K562 (cell line): ENCODE data around the gene FBXO46. TPM values are rescaled to one million over a fixed set of nuclear protein-coding genes. Genes with fewer than 3 reads are reported as not detected.

Experiments used
- ATAC-seq: fragments of 200-7000 bp; cut with Tn5 transposase; 3 replicates; pipeline ENCODE4 v1.9.1; 2020; ENCODE audit warnings: moderate library complexity
- BruUV-seq: library from RNA; stranded (reverse); fragments of 400-500 nt; replicated peaks from 2 replicates; lab custom pipeline; 2021; lab: Mats Ljungman, UMichigan
- CTCF ChIA-PET: fragments of 300-600 bp; formaldehyde crosslinking; extraction: SDS; loops from one replicate; lab custom pipeline; 2021; ENCODE audit warnings: low intra/inter-chr PET ratio; lab: Yijun Ruan, JAX
- POLR2A ChIA-PET: fragments of 300-600, 350-650 bp; sonication (Branson Sonifier 250); formaldehyde crosslinking; extraction: SDS; loops from one replicate; lab custom pipeline; 2021; ENCODE audit warnings: antibody characterized with exemption, inconsistent platforms; lab: Yijun Ruan, JAX
- DNase-seq, 4 experiments: peaks; one replicate each; pipeline versions ENCODE4 v3.0.0 to v3.0.0-alpha.2; 2011 to 2018; ENCODE audit warnings: low spot score in 3 of 4, mixed read lengths in 3 of 4; ENCODE audit errors: extremely low read depth in 1 of 4
- FAIRE-seq: peaks from 2 replicates; lab custom pipeline; 2011; peaks lifted over from hg19 to GRCh38; lab: Jason Lieb, UNC
- H2AFZ ChIP-seq: 2 replicates; pipeline ENCODE4 v1.6.0; 2011; ENCODE audit warnings: low read depth, low read length, control low read depth, inconsistent platforms
- H3K27ac ChIP-seq: fragments of 200-600 bp; 3 replicates; pipeline ENCODE4 v1.8.0; 2011; ENCODE audit warnings: low read depth, mild to moderate bottlenecking, control low read depth, inconsistent platforms, low read length, moderate library complexity, mixed read lengths; ENCODE audit errors: extremely low read depth
- H3K27me3 ChIP-seq, 2 experiments: fragments of 300-600 bp in 1 of 2; 2 replicates in 1 of 2; 3 replicates in 1 of 2; pipeline versions ENCODE4 v1.6.0 to v1.8.0; 2011; ENCODE audit warnings: inconsistent platforms in 2 of 2, low read length in 2 of 2, mild to moderate bottlenecking in 1 of 2, mixed read lengths in 1 of 2, moderate library complexity in 1 of 2; ENCODE audit not compliant: control insufficient read depth in 2 of 2, insufficient read depth in 2 of 2
- H3K36me3 ChIP-seq: fragments of 300-600 bp; 3 replicates; pipeline ENCODE4 v1.8.0; 2011; ENCODE audit warnings: mild to moderate bottlenecking, low read length, inconsistent platforms; ENCODE audit not compliant: control insufficient read depth, insufficient read depth
- H3K4me1 ChIP-seq, 2 experiments: fragments of 200-600 bp in 1 of 2; replicated peaks in 1 of 2; 2 replicates in 1 of 2; 3 replicates in 1 of 2; pipeline versions ENCODE4 v1.5.1 to v1.8.0; 2011; ENCODE audit warnings: inconsistent platforms in 2 of 2, low read length in 2 of 2, mild to moderate bottlenecking in 1 of 2, mixed read lengths in 1 of 2, moderate library complexity in 1 of 2; ENCODE audit not compliant: control insufficient read depth in 2 of 2, insufficient read depth in 2 of 2
- H3K4me2 ChIP-seq: 2 replicates; pipeline ENCODE4 v1.6.1; 2011; ENCODE audit warnings: low read length, control low read depth, inconsistent platforms, mixed read lengths; ENCODE audit not compliant: insufficient read depth
- H3K4me3 ChIP-seq: fragments of 200-600 bp; sonication (generic), shearing (Covaris generic); 2 replicates; pipeline ENCODE4 v1.5.1; 2016; ENCODE audit warnings: control low read depth, inconsistent platforms
- H3K79me2 ChIP-seq: fragments of 200-600 bp; 3 replicates; pipeline ENCODE4 v1.8.0; 2011; ENCODE audit warnings: low read length, inconsistent platforms; ENCODE audit not compliant: control insufficient read depth, insufficient read depth
- H3K9ac ChIP-seq, 2 experiments: 2 replicates each; pipeline versions ENCODE4 v1.6.0 to v1.6.1; 2011; ENCODE audit warnings: low read depth in 2 of 2, low read length in 2 of 2, control low read depth in 1 of 2, inconsistent platforms in 1 of 2, mild to moderate bottlenecking in 1 of 2, mixed read lengths in 1 of 2; ENCODE audit not compliant: insufficient read depth in 1 of 2
- H3K9me1 ChIP-seq: one replicate; pipeline ENCODE4 v1.6.0; 2011; ENCODE audit warnings: inconsistent platforms, mild to moderate bottlenecking, low read length, moderate library complexity; ENCODE audit not compliant: control insufficient read depth, insufficient read depth
- H3K9me3 ChIP-seq: replicated peaks from 2 replicates; pipeline ENCODE4 v1.5.1; 2011; ENCODE audit warnings: low read depth, low read length, inconsistent platforms; ENCODE audit not compliant: control insufficient read depth, insufficient read depth
- H4K20me1 ChIP-seq: replicated peaks from 2 replicates; pipeline ENCODE4 v1.6.1; 2011; ENCODE audit warnings: low read length, inconsistent platforms, mixed read lengths; ENCODE audit not compliant: control insufficient read depth, insufficient read depth
- CBFA2T2 ChIP-seq: fragments of 450-650 bp; conservative IDR thresholded peaks from 2 replicates; pipeline ENCODE4 v1.6.1; 2017; ENCODE audit warnings: mild to moderate bottlenecking
- CBX5 ChIP-seq: IDR thresholded peaks from 2 replicates; pipeline ENCODE4 v1.6.1; 2014; ENCODE audit warnings: low read depth, borderline replicate concordance
- NCOA1 ChIP-seq: fragments of 450-650 bp; IDR thresholded peaks from 2 replicates; pipeline ENCODE4 v1.6.1; 2016; ENCODE audit warnings: low read depth
- POLR2G ChIP-seq: fragments of 200-400 bp; formaldehyde crosslinking; IDR thresholded peaks from 2 replicates; pipeline ENCODE4 v1.6.1; 2017; ENCODE audit warnings: low read depth, mild to moderate bottlenecking, antibody characterized with exemption, low read length, moderate library complexity
- SUPT5H ChIP-seq: fragments of 450-650 bp; IDR thresholded peaks from 2 replicates; pipeline ENCODE4 v1.6.1; 2016
- ZNF134 ChIP-seq: fragments of 250-450 bp; sonication (Bioruptor Pico); conservative IDR thresholded peaks from 2 replicates; pipeline ENCODE4 v1.4.0; 2020
- ZNF143 ChIP-seq: sonication (generic); formaldehyde crosslinking; IDR thresholded peaks from 2 replicates; pipeline ENCODE4 v1.9.0; 2022; ENCODE audit warnings: mild to moderate bottlenecking, missing genetic modification reagents
- ZNF507 ChIP-seq: conservative IDR thresholded peaks from 2 replicates; pipeline ENCODE4 v1.6.1; 2017; ENCODE audit warnings: missing genetic modification characterization, missing compliant biosample characterization
- WGBS: fragments of 100-300 bp; shearing (Covaris generic); methylation state at CpG from one replicate; pipeline ENCODE4 v1.1.6; 2016; ENCODE audit warnings: low coverage, mixed read lengths; ENCODE audit not compliant: insufficient coverage; ENCODE audit errors: missing lambda C conversion rate; 5-methylcytosine and 5-hydroxymethylcytosine counted together
- in situ Hi-C: fragments of 300-500 bp; cut with MboI; formaldehyde crosslinking; loops from 4 replicates; pipeline ENCODE4 v1.15.0; 2018; ENCODE audit warnings: inconsistent platforms, mixed read lengths
- intact Hi-C: fragments of 100-400 bp; cut with micrococcal nuclease; formaldehyde crosslinking; loops from 2 replicates; pipeline ENCODE4 v1.14.2; 2022
- polyA plus RNA-seq, 8 experiments: library from polyadenylated mRNA; depleted of rRNA in 4 of 8; stranded (reverse) in 5 of 8; unstranded in 3 of 8; fragments of >200 nt; fragmentation: Nextera tagmentation in 2 of 8; fragmentation: Illumina TruSeq in 1 of 8; extraction: Ambion mirVana in 2 of 8; extraction: Trizol in 1 of 8; gene quantifications; 2 replicates each; pipeline versions ENCODE4 v1.2.1 to v1.2.3, GENCODE V29; 2011 to 2014; ENCODE audit warnings: inconsistent platforms in 1 of 8, missing spikeins in 1 of 8
- total RNA-seq, 7 experiments: library from RNA; depleted of rRNA in 6 of 7; stranded (reverse); fragments of >200 nt in 6 of 7; fragmentation: Illumina TruSeq in 2 of 7; extraction: Trizol in 2 of 7; gene quantifications; 2 replicates each; pipeline versions ENCODE4 v1.2.1 to v1.2.3, GENCODE V29; 2011 to 2021; ENCODE audit warnings: low replicate concordance in 1 of 7
- TF ChIP-seq, protein P1 (sequence below), 2 experiments: fragments of 450-650 bp in 1 of 2; sonication (generic) in 1 of 2; formaldehyde crosslinking in 1 of 2; IDR thresholded peaks in 1 of 2; conservative IDR thresholded peaks in 1 of 2; 2 replicates each; pipeline versions ENCODE4 v1.6.1 to v1.8.1; 2016 to 2023; ENCODE audit warnings: mild to moderate bottlenecking in 2 of 2, moderate library complexity in 2 of 2, inconsistent platforms in 1 of 2, missing genetic modification reagents in 1 of 2

The FBXO46 gene
- total and polyA plus RNA-seq, 9 of the 15 experiments (the other 6 are each of a cell fraction or from before 2014, with no cell fraction given), result 1.5 to 36.1 (median 7.3) TPM

DNA sequence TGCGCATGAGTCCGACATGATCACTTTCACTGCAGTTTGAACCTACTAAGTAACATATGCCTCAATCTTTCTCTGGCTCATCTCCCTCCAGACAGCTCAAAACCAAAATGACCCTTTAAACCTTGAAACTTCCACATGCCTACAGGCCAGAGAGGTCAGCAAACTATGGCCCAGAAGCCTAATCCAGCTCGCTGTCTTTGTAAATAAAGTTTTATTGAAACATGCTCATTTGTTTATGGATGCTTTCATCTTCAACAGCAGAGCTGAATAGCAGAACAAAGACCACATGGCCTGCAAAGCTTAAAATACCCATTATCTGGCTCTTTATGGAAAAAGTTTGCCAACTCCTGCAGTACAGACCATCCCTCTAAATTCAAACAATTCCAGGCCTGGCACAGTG is 15.6 kb downstream of the FBXO46 start (continued):
- TF ChIP-seq ZNF143 (CRISPR knock-in tag), result no peak

DNA sequence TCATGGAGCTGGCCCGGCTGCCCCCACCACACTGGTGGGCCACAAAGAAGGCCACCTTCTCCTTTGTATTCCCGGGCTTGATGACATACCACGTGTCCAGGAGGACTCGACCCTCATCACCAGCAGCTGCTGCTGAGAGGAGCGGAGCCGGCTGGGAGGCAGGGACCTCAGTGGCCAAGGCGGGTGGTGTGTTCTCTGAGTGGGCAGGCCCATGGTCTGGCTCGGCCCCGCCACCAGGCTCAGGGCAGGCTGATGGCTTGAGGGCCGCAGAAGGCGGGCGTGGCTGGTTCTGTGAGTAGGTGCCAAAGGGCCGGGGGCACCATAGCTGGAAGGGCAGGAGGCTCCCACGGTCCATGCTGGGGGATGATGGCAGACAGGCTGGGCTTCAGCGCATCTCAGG is 17.6 kb downstream of the FBXO46 start:
- H3K4me2 ChIP-seq, result no peak overlapping the region
- BruUV-seq, result no TSS peak
- no peak for FAIRE-seq
- peaks cover 41% of the 10 kb centered on the region; the same call in 2 of the 3 replicates for H3K36me3 ChIP-seq
- ATAC-seq, result no peak
- H3K27me3 ChIP-seq, result no peaks in the 10 kb centered on the region
- POLR2A ChIA-PET, result interaction anchor here (0.7 to 5.9 kb wide), 3 partner anchors 9 to 28 kb away, joined by 3 to 46 read pairs (median 3); no protein-coding TSS in a partner anchor
- H2AFZ ChIP-seq, result no peak overlapping the region
- CTCF ChIA-PET, result no interaction called here
- H3K4me3 ChIP-seq, result no peak overlapping the region
- H3K27ac ChIP-seq, result no peak overlapping the region
- no peaks in the 10 kb centered on the region for H4K20me1 ChIP-seq
- peaks cover 14 to 26% of the 10 kb centered on the region in 2 experiments for H3K4me1 ChIP-seq
- TF ChIP-seq CBFA2T2 (no peak), SUPT5H (no peak)
- in situ Hi-C loops, result no loop called here
- 100% methylated on average over 10 of the region's 15 CpGs for WGBS
- no peaks in the 10 kb centered on the region for H3K9me1 ChIP-seq
- H3K9ac ChIP-seq, result no peak overlapping the region
- peaks cover 48% of the 10 kb centered on the region for H3K79me2 ChIP-seq
- intact Hi-C loops, result no loop called here
- DNase-seq, result no peak
- no peaks in the 10 kb centered on the region for H3K9me3 ChIP-seq

DNA sequence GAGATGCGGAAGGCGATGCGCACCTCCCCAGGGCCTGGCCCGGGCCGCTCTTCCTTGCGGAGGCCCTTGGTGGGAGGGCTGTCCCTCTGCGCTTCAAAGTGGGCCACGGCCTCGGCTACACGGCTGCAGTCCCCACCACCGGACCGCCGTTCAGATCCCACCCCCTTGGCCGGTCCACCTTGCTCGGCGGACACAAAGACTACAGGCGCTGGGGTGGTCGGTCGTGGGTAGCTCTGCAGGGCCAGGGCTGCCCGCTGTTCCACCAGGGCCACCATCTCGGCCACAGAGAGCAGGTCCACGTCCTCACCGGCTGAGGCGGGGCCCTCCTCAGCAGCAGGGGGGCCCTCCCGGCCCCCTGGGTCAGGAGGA is 18.0 kb downstream of the FBXO46 start:
- H3K27ac ChIP-seq, result no peak overlapping the region
- FAIRE-seq (no peak), DNase-seq (no peak), ATAC-seq (no peak)
- no peak overlapping the region for H3K4me2 ChIP-seq
- H3K36me3 ChIP-seq, result peaks cover 41% of the 10 kb centered on the region; the same call in 2 of the 3 replicates
- ChIA-PET POLR2A (interaction anchor here (0.6 to 5.9 kb wide), 5 partner anchors 8 to 28 kb away, joined by 3 to 46 read pairs (median 4); partner anchors contain the start of genes QPCTL and SNRPD2), CTCF (no interaction called here)
- no peaks in the 10 kb centered on the region for H3K9me1 ChIP-seq
- H3K4me1 ChIP-seq, result peaks cover 10 to 22% of the 10 kb centered on the region in 2 experiments; a peak in 4 of 5 replicates
- no TSS peak for BruUV-seq
- H3K4me3 ChIP-seq, result no peak overlapping the region
- in situ Hi-C loops, result no loop called here
- intact Hi-C loops, result no loop called here
- H3K9me3 ChIP-seq, result no peaks in the 10 kb centered on the region
- no peaks in the 10 kb centered on the region for H4K20me1 ChIP-seq
- no peak overlapping the region for H3K9ac ChIP-seq
- H2AFZ ChIP-seq, result no peak overlapping the region
- peaks cover 44% of the 10 kb centered on the region for H3K79me2 ChIP-seq
- TF ChIP-seq CBX5, result no peak
- TF ChIP-seq NCOA1, result no peak
- TF ChIP-seq, protein P1, sequence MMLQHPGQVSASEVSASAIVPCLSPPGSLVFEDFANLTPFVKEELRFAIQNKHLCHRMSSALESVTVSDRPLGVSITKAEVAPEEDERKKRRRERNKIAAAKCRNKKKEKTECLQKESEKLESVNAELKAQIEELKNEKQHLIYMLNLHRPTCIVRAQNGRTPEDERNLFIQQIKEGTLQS (IDR thresholded peaks at IDR 0.05), result no peak
- TF ChIP-seq, protein P1 (CRISPR knock-in tag; conservative IDR thresholded peaks at IDR 0.05), result no peak
- TF ChIP-seq POLR2G, result 0 out of 2 replicates have a peak, but pooled peaks have one; percentile 5
- 0 out of 2 replicates have a peak, but pooled peaks have one; percentile 26 for TF ChIP-seq ZNF134
- TF ChIP-seq ZNF507, result no peak
- TF ChIP-seq, all 486 proteins: peak for 2
- WGBS, result 97% methylated on average over 21 of the region's 25 CpGs
- H3K27me3 ChIP-seq, result no peaks in the 10 kb centered on the region
